Measurements from ENCODE around the gene NHERF2. TPM values are rescaled to one million over a fixed set of nuclear protein-coding genes. Genes with fewer than 3 reads are reported as not detected.

Gene NHERF2
- total RNA-seq, 2 experiments from 2014 or later, result 1.1 to 1.4 TPM

DNA sequence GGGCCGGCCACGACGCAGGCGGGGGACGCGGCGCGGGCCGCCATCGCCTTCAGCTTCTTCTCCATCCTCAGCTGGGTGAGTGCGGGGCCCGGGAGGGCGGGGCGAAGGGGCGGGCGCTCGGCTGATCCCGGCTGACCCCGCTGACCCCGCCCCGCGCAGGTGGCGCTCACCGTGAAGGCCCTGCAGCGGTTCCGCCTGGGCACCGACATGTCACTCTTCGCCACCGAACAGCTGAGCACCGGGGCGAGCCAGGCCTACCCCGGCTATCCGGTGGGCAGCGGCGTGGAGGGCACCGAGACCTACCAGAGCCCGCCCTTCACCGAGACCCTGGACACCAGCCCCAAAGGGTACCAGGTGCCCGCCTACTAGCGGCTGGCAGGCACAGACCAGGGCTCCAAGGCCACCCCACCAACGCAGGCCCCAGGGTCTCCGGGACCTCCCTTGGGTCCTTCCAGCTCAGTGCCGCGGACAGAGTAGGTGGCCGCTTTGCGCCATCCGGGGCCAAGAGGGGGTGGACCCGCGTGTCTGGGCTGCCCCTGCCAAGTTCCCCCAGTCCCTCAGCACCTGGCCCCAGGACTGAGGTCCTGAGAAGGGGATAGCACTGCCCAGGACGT is 33.9 kb upstream of the NHERF2 start:
- DNase-seq, result no peak
- ChIA-PET CTCF (interaction anchor here (0.9 to 5.0 kb wide), 2 partner anchors 12 to 30 kb away, joined by 3 to 36 read pairs; no protein-coding TSS in a partner anchor), POLR2A (interaction anchor here (1.4 kb wide), 1 partner anchor 163 kb away, joined by 3 read pairs; the partner anchor contains the start of gene TRAF7)
- Mint-ChIP-seq H3K9me3 (no peaks in the 10 kb centered on the region), H3K36me3 (ENCODE audit: low read depth) (peaks cover 3% of the 10 kb centered on the region), H3K27ac (no peak overlapping the region), H3K27me3 (peaks cover 21% of the 10 kb centered on the region), H3K4me3 (no peak overlapping the region), H3K4me1 (peaks cover 26% of the 10 kb centered on the region)

DNA sequence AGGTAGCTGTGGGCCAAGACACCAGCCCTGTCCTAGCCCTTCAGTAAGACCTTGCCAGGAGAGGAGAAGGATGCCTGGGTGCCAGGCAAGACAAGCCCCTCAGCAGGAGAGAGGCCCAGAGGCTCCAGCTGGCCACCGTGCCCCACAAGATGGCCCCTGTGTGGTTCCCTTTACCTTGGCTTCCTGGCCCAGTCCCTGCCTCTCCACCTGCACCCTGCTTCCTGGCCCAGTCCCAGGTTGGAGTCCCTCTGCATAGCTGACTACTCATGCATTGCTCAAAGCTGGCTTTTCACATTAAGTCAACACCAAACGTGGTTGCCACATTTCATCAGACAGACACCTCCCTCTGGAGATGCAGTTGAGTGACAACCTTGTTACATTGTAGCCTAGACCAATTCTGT is 33.0 kb upstream of the NHERF2 start:
- POLR2A ChIA-PET, result interaction anchor here (0.9 kb wide), 1 partner anchor 160 kb away, joined by 3 read pairs; no protein-coding TSS in a partner anchor
- H3K27ac Mint-ChIP-seq, result peak overlapping the region; percentile 80
- H3K27me3 Mint-ChIP-seq, result peaks cover 16% of the 10 kb centered on the region
- H3K36me3 Mint-ChIP-seq (ENCODE audit: low read depth), result peaks cover 9% of the 10 kb centered on the region
- peaks cover 24% of the 10 kb centered on the region for H3K4me1 Mint-ChIP-seq
- no peaks in the 10 kb centered on the region for H3K9me3 Mint-ChIP-seq
- DNase-seq, result no peak
- no peak overlapping the region for H3K4me3 Mint-ChIP-seq
- CTCF ChIA-PET, result interaction anchor here (0.9 to 5.0 kb wide), 5 partner anchors 10 to 29 kb away, joined by 3 to 36 read pairs (median 4); partner anchors contain the start of genes GFER and ZNF598

DNA sequence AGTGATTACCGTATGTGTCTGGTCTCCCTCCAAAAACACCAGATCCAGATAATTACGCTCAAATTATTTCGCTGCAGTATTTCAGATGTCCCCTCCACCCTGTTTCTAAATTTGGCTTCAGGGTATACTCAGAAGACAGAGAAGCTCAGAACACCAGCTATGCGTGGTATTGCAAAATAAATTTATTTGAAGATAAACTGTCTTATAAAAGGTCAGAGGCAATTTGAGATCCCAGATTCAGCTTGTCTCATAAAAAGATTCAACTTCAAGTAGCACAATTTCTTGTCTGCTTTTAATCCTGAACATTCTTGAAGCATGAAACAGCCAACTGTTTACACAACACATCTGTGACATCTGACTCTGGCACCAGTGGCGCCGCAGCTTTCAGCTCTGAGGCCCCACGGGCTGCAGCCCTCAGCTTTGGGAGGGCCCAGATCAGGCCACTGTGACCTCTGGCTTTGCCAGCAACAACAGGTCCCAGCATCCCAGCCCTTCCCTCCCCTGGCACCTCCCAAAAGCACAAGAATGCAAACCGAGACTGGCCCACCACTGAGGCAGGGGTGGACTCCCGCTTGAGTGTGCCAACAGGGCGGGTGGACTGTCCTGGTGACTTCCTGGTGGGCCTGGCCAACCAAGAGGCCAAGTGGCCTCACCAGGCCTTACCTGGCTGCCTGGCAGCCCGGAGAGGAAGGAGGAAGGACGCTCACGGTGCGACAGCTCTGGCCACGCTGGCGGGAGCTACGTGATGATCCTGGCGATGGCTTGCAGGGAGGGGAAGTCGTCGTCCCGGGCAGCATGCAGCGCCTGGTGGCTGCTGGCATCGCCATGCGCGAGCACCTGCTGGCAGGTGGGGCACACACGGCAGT is 29.0 kb upstream of the NHERF2 start:
- Mint-ChIP-seq H3K27ac (no peak overlapping the region), H3K4me1 (peaks cover 13% of the 10 kb centered on the region), H3K36me3 (ENCODE audit: low read depth) (peaks cover 19% of the 10 kb centered on the region), H3K4me3 (no peak overlapping the region), H3K9me3 (no peaks in the 10 kb centered on the region), H3K27me3 (no peaks in the 10 kb centered on the region)
- POLR2A ChIA-PET, result no interaction called here
- CTCF ChIA-PET, result interaction anchor here (1.2 kb wide), 1 partner anchor 143 kb away, joined by 5 read pairs; no protein-coding TSS in a partner anchor
- DNase-seq, result no peak

DNA sequence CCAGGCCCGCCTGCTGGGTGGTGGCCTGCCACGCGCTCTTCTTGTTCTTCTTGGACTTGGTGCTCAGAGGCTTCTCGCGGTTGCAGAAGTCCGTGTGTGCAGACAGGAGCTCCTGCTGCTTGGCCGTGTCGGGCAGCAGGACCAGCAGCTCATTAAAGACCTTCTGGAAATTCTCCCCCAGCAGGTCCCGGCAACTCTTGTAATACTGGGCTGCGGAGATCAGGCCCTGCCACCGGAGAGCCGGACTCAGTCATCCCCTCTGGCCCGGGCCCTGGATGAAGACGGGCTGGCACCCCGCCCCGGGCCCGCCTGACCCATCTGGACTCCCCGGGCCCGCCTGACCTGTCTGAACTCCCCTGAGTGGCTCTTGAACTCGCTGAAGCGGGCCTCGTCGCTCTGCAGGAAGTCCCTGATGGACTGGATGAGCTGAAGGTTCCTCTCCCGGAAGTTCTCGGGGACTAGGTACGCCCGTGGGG is 28.3 kb upstream of the NHERF2 start:
- Mint-ChIP-seq H3K4me1 (peaks cover 11% of the 10 kb centered on the region), H3K4me3 (no peak overlapping the region), H3K27ac (no peak overlapping the region), H3K9me3 (no peaks in the 10 kb centered on the region), H3K36me3 (ENCODE audit: low read depth) (peaks cover 19% of the 10 kb centered on the region), H3K27me3 (no peaks in the 10 kb centered on the region)
- no peak for DNase-seq
- ChIA-PET CTCF (interaction anchor here (1.2 kb wide), 2 partner anchors 15 to 17 kb away, joined by 3 read pairs; partner anchors contain the start of genes GFER and NOXO1), POLR2A (no interaction called here)

DNA sequence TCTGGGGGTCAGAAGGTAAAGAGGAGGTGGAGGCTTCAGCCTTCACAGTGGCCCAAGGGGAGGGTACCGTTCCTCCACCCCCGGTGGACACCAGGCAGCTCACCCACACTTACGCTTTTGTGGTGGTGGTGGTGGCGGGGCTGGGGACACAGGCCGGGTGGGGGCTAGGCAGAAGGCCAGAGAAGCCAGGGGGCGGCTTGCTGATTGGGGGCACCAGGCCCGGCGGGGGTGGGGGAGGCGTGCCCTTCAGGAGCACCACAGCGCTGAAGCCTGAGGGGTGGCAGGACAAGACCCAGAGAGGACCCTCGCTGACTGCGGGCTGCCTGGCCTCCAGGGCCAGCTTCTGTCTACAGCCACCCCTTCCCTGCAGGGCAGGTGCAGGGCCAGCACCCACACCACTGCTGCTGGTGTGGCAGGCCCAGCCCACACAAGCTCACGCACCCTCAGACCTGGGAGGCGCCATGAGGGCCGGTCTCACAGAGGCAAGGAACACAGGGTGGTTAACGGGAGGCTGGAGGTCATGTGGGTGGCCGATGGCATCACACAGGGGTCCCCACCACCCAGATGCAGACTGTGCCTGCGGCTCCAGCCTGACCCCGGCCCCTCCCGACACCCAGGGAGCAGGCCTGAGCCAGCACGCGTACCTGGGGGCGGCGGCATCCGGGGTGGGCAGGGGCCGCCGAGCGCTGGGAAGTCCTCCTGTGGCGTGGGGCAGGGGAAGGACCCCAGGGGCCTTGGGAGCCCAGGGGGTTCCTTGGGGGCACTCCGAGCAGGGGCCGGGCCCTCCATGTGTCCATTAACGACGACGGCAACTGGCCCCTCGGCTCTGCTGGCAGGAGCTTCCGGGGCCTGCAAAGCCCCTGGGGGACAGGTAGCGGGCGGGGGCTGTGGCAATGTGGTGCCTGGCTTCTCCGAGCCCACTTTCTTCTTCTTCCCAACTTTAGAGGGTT is 27.6 kb upstream of the NHERF2 start:
- Mint-ChIP-seq H3K9me3 (no peaks in the 10 kb centered on the region), H3K36me3 (ENCODE audit: low read depth) (peaks cover 19% of the 10 kb centered on the region), H3K27me3 (no peaks in the 10 kb centered on the region), H3K27ac (no peak overlapping the region), H3K4me1 (peaks cover 9% of the 10 kb centered on the region), H3K4me3 (no peak overlapping the region)
- POLR2A ChIA-PET, result no interaction called here
- CTCF ChIA-PET, result interaction anchor here (1.2 kb wide), 3 partner anchors 15 to 23 kb away, joined by 3 read pairs; partner anchors contain the start of genes GFER and NOXO1
- DNase-seq, result no peak

DNA sequence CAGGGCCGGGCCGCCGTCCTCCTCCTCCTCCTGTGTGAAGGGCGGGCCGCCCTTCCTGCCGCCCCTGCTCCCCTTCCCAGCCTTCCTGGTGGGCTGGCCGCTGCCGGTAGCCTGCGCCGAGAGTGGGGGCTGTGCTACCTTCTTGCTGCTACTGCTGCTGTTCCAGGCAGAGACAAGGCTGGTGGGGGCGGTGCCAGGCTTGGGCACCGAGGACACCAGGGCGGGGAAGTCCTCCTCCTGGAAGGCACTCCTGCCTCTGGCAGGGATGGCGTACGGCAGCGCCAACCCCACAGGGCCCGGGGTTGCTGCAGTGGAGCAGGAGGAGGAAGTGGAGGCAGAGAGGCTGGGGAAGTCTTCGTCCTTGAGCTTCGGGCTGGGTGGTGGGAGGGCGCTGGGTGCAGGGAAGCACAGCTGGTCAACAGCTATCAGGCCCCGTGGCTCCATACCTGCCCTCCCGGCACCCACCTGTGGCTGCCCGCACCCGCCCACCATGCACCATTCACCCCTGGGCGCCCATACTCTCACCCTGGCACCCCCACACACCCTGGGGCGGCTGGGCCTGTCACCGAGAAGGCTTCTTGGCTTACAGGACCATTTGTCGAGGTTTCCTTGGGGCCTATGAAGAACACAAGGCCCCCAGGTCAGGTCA is 26.7 kb upstream of the NHERF2 start:
- no peak overlapping the region for H3K4me3 Mint-ChIP-seq
- peaks cover 19% of the 10 kb centered on the region for H3K36me3 Mint-ChIP-seq (ENCODE audit: low read depth)
- no peaks in the 10 kb centered on the region for H3K9me3 Mint-ChIP-seq
- CTCF ChIA-PET, result interaction anchor here (1.2 kb wide), 2 partner anchors 16 to 23 kb away, joined by 3 read pairs; partner anchors contain the start of gene GFER
- peaks cover 12% of the 10 kb centered on the region for H3K4me1 Mint-ChIP-seq
- POLR2A ChIA-PET, result no interaction called here
- H3K27me3 Mint-ChIP-seq, result no peaks in the 10 kb centered on the region
- no peak for DNase-seq
- no peak overlapping the region for H3K27ac Mint-ChIP-seq

DNA sequence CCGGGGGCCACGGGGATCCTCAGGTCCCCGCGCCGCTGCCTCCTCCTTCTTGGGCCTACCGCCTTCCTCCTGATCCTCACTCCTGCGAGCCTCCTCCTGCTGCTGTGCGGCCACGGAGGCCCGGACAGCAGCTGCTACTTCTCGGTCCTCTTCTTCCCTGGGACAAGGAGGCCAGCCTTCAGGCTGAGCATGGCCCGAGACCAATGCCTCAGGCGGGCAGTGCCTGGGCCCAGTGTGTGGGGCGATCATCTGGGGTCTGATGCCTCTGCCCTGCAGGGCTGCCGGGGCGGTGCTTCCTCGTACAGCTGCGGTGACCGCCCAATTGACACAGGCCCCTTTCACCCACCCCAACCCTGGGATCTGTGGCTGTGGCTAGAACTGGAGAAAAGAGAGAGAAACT is 25.7 kb upstream of the NHERF2 start:
- Mint-ChIP-seq H3K36me3 (ENCODE audit: low read depth) (peaks cover 22% of the 10 kb centered on the region), H3K27ac (no peak overlapping the region), H3K4me1 (peaks cover 17% of the 10 kb centered on the region), H3K4me3 (no peak overlapping the region), H3K27me3 (no peaks in the 10 kb centered on the region), H3K9me3 (no peaks in the 10 kb centered on the region)
- POLR2A ChIA-PET, result no interaction called here
- DNase-seq, result no peak
- CTCF ChIA-PET, result no interaction called here

DNA sequence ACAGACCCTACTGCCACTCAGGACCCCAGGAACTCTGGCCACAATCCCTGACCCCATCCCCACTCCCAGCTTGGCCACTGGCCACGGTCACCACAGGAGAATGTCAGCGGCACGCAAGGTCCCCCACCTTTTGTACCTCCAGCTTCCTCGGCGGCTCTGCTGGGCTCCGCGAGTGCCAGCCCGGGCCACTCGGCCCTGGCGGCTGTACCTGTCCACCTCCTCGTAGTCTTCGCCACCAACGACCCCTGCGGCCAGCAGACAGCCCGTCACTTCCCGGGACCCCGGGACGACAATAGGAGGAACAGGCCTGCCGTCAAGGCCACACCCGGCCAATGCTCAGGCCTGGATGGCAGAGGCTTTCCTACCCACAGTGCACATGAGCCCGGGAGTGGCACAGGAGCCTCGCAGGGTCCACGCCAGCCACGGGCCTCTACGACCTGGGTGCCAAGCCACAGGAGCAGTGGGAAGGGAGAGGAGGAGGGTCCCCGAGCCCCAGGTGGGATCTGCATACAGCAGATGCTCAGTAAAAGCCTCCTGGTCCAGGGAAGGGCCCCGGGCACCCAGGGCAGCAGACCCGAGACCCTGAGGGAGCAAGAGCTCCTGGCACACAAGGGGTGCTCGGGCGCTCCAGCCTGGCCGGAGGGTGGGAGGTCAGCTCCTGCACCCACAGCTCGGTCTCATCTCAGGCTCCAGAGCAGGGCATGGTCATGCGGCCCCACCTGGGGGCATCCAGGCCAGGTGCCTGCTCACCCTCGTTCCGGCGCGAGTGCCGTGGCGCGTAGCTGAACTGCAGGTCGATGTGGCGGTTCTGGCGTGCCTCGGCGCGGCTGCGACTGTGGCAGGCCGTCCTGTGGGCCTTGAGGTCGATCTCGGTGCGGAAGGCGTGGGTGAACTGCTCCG is 25.0 kb upstream of the NHERF2 start:
- ChIA-PET CTCF (no interaction called here), POLR2A (no interaction called here)
- DNase-seq, result no peak
- H3K36me3 Mint-ChIP-seq (ENCODE audit: low read depth), result peaks cover 25% of the 10 kb centered on the region
- H3K9me3 Mint-ChIP-seq, result no peaks in the 10 kb centered on the region
- no peak overlapping the region for H3K4me3 Mint-ChIP-seq
- peaks cover 17% of the 10 kb centered on the region for H3K4me1 Mint-ChIP-seq
- H3K27ac Mint-ChIP-seq, result no peak overlapping the region
- H3K27me3 Mint-ChIP-seq, result no peaks in the 10 kb centered on the region

DNA sequence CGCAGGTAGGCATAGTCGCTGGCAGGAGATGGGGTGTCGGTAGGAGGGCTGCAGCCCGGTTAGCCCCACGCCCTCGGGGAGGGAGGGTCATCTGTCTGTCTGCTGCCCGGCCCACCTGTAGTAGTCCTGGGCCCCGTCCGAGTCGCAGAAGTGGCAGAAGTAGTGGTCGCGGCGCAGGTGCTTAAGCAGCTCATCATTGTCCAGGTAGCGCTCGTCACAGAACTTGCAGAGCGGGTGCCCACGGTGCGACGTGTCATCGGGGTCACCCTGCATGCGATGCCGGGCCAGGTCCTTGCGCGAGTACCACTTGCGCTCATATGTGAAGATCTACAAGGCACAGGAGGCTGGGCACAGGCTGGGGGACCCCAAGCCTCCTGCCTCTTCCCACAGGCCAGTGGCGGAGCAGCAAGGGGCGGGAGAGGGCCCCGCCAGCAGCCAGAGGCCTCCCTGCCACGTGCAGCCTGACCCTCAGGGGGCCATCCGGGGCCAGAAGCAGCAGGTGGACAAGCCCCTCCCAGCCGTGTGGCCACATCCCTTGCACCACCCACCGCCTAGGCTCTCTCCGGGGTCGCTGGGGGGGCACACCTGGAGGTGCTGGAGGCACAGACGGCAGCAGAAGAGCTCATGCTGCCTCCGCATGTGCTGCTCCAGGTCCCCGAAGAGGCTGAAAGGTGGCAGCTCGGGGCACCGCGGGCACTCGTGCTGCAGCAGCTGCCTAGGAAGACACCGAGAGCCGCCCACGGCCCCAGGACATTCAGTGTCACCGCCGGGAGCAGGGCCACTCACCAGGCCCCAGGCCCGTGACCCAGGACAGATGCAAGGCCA is 24.1 kb upstream of the NHERF2 start:
- H3K27ac Mint-ChIP-seq, result no peak overlapping the region
- ChIA-PET CTCF (interaction anchor here (0.6 to 3.7 kb wide), 11 partner anchors 8 to 152 kb away, joined by 3 to 36 read pairs (median 6); partner anchors contain the start of genes TBL3 and TRAF7), POLR2A (no interaction called here)
- no peaks in the 10 kb centered on the region for H3K9me3 Mint-ChIP-seq
- H3K27me3 Mint-ChIP-seq, result no peaks in the 10 kb centered on the region
- no peak overlapping the region for H3K4me3 Mint-ChIP-seq
- no peak for DNase-seq
- H3K4me1 Mint-ChIP-seq, result peaks cover 25% of the 10 kb centered on the region
- H3K36me3 Mint-ChIP-seq (ENCODE audit: low read depth), result peaks cover 27% of the 10 kb centered on the region

DNA sequence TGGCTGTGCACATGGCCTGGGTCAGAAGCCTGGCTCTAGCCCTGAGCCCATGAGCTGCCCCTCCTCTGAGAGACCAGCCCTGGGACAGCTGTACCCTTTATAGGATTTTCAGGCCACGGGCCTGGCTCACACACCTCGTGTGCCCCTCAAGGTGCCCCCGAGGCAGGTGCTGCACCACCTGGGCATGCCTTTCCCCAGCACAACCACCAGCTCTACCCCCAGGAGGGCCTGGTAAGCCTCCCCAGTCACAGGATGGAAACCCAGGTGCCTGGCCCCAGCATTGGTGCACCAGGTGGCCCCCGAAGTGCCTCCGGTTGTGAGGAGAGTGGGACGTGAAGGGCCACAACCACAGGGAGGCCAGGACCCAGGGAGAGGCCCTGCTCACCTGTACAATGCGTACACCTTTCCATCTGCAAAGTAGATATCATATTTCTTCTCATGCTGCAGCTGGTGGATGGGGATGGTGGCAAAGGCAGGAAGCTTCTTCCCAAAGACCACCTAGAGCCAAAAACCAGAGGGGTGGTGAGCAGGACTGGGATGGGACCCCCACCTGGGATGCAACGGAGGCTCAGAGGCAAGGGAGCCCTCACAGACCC is 23.4 kb upstream of the NHERF2 start:
- Mint-ChIP-seq H3K4me1 (peaks cover 32% of the 10 kb centered on the region), H3K4me3 (no peak overlapping the region), H3K27me3 (no peaks in the 10 kb centered on the region), H3K36me3 (ENCODE audit: low read depth) (peaks cover 25% of the 10 kb centered on the region), H3K9me3 (no peaks in the 10 kb centered on the region), H3K27ac (no peak overlapping the region)
- ChIA-PET CTCF (interaction anchor here (0.6 to 3.7 kb wide), 15 partner anchors 9 to 162 kb away, joined by 3 to 36 read pairs (median 5); partner anchors contain the start of genes NTHL1, TBL3, TRAF7 and TSC2), POLR2A (no interaction called here)
- no peak for DNase-seq
